Measurements from ENCODE around the gene SELENOM. TPM values are rescaled to one million over a fixed set of nuclear protein-coding genes. Genes with fewer than 3 reads are reported as not detected.
"Not testable (repeated sequence)": the region's sequence is repeated elsewhere in the genome, so short reads cannot be mapped to it uniquely, and the experiment has no call there.

The SELENOM gene
- total RNA-seq, 1 donor from 2014 or later: 77.7 TPM

DNA sequence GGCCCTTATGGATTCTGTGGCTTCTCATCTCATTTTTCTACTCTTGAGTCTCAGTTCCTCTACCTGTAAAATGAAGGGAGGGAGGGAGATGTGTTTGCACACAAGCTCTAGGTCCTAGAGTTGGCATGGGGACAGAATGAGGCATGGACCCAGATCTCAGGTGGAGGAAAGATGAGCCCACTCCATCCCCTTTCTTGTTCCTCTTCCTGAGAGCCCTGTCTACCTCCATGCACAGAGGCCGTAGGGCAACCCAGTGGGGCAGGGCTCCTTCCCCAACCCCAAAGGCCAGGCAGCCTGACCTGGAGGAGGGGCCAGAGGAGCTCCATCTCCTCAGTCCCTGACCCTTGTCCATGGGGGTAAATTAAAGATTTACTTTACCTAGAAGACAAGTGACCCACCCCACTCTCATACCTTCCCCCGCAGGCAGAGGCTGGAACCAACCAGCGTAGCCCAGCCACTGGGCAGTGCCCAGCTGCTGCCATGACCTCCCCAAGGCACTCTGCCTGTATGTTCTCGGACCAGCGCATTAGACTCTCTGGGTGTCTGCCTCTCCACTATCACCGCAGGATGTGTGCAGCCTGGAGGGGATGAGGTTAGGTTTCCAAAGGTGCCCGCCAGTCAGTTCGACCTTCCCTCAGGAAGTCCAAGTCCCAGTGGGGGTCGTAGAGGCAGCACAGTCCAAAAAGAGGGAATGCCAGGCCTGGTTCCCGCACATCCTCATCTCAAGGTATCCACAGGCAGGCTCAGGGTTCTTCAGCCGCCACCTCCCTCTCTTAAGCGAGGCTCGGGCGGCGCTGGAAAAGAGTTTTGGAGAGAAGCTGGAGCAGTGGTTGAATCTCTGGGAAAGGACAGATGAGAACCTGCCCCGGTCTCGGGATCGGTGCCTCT lies 23.2 kb downstream of the SELENOM start:
- intact Hi-C loops (cut with DNase I): loop anchor here (2.0 to 10.0 kb wide), 2 partner anchors 37 to 319 kb away; no protein-coding TSS in a partner anchor
- DNase-seq (ENCODE audit: low spot score): no peak

DNA sequence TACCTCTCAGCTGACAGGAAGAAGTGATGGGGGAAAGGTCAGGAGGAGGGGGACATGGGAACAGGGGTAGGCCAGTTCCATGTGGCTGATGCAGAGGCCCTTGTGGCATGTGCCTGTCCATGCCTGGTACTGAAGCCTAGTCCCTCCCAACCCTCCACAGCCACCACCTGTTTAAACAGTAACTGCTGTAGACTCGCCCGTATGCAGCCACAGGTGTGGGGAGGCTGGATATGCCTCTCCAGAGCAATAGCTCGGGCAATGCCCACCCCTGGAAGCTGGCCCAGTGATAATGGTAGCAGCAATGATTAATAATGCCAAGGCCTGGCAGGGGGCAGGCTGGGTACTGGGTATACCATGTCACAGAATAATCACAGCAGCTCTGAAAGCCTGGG lies 24.0 kb downstream of the SELENOM start:
- DNase-seq (ENCODE audit: low spot score): no peak
- intact Hi-C loops (cut with DNase I): loop anchor here (10.0 kb wide), 1 partner anchor 319 kb away; no protein-coding TSS in a partner anchor

DNA sequence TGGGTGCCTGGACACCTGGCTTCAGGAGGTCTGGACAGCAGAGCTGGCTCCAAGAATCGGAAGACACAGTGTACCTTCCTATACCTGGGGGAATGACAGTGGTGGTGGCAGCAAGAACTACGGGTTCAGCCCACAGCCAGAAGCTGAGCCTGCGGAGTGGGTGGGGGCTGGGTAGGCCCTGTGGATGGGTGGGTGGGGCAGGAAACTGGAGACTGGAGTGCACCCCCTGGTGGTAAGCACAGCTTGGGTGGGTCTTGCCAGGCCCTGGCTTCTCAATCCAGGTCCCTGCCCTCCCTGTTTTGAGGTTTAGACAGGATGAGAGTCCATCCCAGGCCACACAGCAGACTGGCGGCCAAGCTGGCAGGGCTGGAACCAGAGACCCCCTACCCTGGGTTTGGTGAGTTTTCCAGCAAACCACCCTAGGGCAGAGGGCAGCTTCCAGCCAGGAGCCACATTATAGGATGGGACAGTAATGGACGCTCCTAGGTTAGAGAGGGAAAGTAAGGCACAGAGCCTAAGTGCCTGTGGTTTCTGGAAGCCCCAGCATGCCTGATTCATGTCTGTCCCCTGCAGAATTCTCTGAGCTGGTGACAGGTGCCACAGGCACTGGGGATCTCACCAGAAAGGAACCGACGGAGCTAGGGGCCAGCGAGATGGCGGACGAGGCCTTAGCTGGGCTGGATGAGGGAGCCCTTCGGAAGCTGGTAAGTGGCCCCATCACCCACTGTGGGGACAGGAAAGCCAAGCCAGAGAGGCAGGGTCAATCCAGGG lies 24.6 kb downstream of the SELENOM start:
- peak; percentile 86 for DNase-seq (ENCODE audit: low spot score)
- intact Hi-C loops (cut with DNase I): loop anchor here (10.0 kb wide), 1 partner anchor 318 kb away; no protein-coding TSS in a partner anchor

- DNase-seq (ENCODE audit: low spot score): no peak
- intact Hi-C loops (cut with DNase I): loop anchor here (2.0 to 10.0 kb wide), 2 partner anchors 113 to 317 kb away; partner anchors contain the start of genes MORC2 and TUG1
These were observed 25.3 kb downstream of the SELENOM start for GRCh38 chr22:31081963-31082605.

- intact Hi-C loops (cut with DNase I): loop anchor here (2.0 to 10.0 kb wide), 2 partner anchors 112 to 316 kb away; partner anchors contain the start of genes MORC2 and TUG1
- peak; percentile 96 for DNase-seq (ENCODE audit: low spot score)
These were observed 26.3 kb downstream of the SELENOM start, which contains the start of gene SMTN for GRCh38 chr22:31080848-31081649. SMTN (plus strand) TSS chr22:31081318; CDS start chr22:31083259, 1,941 bp downstream.

DNA sequence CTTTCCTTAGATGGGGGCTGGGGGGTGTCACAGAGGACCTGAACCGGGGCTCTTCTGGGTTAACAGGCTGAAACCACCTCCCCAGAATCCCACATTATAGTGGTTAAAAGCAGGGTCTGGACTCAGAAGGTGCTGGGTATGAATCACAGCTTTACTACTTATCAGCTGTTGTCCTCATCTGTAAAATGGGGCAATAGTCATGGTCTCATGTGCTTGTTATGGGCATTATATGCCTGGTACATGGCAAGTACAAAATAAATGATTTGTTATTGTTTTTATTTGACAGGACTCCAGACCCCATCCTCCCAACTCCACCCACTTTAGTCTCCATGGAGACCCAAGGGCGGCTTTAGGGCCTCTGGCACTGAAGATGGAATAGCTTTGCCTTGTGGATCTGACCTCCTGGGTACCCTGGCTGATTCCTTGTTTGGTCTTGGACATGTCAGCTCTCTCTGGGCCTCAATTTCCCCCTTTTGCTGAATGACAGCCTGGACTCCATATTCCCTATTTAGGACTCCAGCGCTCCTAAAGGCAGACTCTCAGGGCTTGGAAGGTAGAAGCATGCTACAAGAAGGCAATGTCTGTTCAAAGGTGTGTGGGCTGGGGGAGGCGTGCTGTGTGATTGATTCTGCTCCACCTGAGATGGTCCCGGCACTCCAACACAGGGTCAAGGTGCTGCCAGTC lies 27.1 kb downstream of the SELENOM start:
- intact Hi-C loops (cut with DNase I): loop anchor here (2.0 to 10.0 kb wide), 2 partner anchors 112 to 316 kb away; partner anchors contain the start of genes MORC2 and TUG1
- no peak for DNase-seq (ENCODE audit: low spot score)

DNA sequence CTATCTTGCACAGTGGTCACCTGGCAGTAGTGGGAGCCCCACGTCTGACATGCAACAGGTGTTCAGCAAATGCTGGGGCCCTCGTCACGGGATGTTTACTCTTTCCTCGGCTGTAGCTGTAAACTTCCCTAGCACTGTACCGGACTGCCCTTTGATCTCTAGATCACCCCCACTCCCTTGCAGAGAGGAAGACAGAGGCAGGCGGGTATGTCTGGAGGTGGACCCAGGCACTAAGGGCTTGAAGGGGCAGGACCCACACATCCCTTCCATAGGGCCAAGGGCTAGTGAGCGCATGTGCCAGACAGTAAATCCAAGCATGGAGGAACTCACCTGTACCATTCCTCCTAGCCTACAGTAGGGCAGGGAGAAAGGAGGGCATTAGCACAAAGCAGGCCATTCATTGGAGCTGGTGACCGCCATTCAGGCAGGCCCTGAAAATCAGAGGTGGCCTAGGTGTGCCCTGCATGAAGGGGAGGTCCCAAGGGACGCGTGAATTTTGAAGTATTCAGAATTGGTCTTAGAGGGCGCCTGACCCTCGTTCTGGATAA lies 28.2 kb downstream of the SELENOM start:
- no peak for DNase-seq (ENCODE audit: low spot score)
- intact Hi-C loops (cut with DNase I): no loop called here

DNA sequence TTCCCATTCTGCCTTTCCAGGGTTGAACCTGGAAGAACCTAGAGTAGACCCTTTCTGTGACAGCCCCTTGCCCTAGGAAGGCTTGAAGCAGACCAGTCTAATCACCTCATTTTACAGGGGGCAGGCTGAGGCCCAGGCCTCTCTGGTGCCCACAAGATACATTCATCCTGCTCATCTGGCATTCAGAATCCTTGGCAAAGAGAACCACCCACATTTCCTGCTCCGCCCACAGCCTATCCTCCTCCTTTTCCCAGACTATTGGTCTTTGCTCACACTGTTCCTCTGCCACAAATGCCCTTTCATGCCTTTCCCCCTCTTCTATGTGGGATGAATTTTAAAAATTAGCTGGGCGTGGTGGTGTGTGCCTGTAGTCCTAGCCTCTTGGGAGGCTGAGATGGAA lies 29.0 kb downstream of the SELENOM start:
- DNase-seq (ENCODE audit: low spot score); intact Hi-C loops (cut with DNase I): not testable (repeated sequence)

- DNase-seq (ENCODE audit: low spot score): no peak
- intact Hi-C loops (cut with DNase I): no loop called here
These were observed 29.7 kb downstream of the SELENOM start for GRCh38 chr22:31077681-31078080.

DNA sequence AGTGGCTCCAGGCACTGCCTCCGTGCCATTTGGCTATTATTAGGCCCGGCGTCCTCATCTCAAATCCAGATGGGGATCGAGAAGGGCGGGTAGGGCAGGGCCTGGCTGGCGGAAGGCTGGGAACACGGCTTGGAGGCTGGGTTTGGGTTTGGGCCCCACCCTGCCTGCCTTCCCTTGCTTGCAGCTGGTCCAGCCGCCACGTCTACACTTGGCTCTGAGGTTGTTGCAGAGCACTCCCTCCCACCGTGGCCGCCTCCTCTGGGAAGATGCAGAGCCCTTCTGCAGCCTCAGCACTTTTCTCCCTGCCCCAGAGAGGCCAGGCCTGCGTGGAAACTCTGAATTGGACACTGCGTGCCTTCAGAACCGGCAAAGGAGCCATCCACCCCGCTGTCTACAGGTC lies 31.4 kb downstream of the SELENOM start:
- intact Hi-C loops (cut with DNase I): no loop called here
- peak; percentile 91 for DNase-seq (ENCODE audit: low spot score)

GRCh38 chr22:31073545-31074145 lies 33.7 kb downstream of the SELENOM start:
- DNase-seq (ENCODE audit: low spot score); intact Hi-C loops (cut with DNase I): not testable (repeated sequence)

GRCh38 chr22:31073125-31073524 lies 34.2 kb downstream of the SELENOM start:
- intact Hi-C loops (cut with DNase I): not testable (repeated sequence)

DNA sequence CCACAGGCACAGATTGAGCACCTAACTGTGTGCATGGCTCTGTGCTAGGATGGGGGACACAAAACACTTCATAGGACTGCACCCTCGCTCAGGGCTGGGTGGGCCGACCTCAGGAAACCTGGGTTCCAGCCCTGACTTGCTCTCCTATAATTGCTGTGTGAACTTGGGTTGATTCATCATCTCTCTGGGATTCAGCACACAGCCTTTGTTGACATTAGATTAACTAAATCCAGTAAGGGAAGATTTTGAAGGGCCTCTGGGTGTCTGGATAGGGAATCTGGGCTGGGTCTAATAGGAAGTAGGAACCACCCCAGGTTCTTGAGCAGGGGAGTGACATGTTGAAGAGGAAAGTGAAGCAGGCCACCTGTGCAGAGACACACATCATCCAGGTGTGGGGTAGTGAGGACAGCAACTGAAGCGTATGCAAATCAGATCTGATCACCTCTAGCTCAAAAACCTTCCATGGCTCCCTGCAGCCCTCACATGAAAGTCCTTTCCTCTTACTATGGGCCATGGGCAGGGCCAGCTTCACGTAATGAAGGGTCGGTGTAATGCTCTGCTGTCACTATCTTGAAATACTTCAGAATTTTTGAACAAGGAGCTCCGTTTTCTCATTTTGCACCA lies 37.6 kb downstream of the SELENOM start:
- DNase-seq (ENCODE audit: low spot score); intact Hi-C loops (cut with DNase I): not testable (repeated sequence)

More at GRCh38 chr22:31073125-31073524, 34.2 kb downstream of the SELENOM start:
- DNase-seq (ENCODE audit: low spot score): not testable (repeated sequence)

DNA sequence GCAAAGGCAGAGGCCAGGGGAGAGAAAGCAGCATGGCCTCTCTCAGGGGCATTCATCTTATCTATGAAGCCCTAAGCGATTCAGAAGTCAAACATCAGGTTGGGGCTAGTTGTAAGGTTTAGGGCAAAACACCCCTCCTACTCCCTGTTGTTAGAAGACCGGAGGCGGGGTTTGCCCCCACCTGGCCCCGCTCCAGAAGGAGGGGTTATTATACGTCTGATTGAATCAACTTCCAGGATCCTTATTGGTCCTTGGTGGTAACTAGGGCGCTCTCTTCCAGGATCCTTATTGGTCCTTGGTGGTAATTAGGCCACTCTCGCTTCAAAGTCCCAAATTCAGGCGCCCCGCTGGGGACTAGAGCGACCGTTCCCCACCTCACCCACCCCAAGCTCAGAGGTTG lies 38.4 kb downstream of the SELENOM start:
- intact Hi-C loops (cut with DNase I): no loop called here
- DNase-seq (ENCODE audit: low spot score): no peak

DNA sequence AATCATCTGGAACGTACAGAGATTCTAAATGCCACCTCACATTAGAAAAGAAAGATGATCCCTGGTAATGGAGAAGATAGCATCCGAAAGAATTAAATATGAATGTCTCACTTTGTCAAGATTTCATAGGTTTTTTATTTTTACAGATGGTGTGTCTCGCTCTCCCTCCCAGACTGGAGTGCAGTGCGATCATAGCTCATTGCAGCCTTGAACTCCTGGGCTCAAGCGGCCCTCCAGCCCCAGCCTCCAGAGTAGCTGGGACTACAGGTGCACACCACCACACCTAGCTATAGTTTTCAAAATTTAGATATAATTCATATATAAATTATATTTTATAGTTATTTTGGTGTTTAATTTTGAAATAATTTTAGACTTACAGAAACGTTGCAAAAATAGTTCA lies 43.0 kb downstream of the SELENOM start:
- intact Hi-C loops (cut with DNase I): no loop called here

GRCh38 chr22:31062566-31063230 lies 44.7 kb downstream of the SELENOM start:
- DNase-seq (ENCODE audit: low spot score): no peak
- intact Hi-C loops (cut with DNase I): no loop called here

More for the DNA sequence above, 43.0 kb downstream of the SELENOM start:
- DNase-seq (ENCODE audit: low spot score): no peak

All from cardiac septum (tissue), 1 donor.